UCSD-AML1 (cell line): ENCODE results near the gene ARV1.
"Not testable (repeated sequence)": the region's sequence is repeated elsewhere in the genome, so short reads cannot be mapped to it uniquely, and the experiment has no call there.

Experiments
- DNase-seq: peaks from one replicate; lab custom pipeline; 2025; ENCODE audit not compliant: unreplicated experiment; lab: John Stamatoyannopoulos, UW

ARV1 gene

DNA sequence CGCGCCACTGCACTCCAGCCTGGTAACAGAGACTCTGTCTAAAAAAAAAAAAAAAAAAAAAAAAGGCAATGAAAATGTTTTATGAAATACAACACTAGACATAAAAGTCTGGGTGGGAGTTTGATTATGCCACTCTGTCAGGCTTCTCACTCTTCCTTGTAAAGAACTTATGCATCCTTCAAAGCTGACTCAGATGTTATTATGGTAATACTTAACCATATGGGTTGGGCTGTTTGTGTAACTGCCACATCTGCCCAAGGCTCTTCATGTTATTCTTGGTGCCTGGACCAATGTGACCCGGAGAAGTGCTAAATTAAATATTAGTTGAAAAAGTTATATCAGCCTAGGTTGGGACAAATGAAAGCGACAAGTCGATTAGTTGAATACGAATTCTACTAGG, 37.3 kb downstream of the ARV1 start:
- no peak for DNase-seq

DNA sequence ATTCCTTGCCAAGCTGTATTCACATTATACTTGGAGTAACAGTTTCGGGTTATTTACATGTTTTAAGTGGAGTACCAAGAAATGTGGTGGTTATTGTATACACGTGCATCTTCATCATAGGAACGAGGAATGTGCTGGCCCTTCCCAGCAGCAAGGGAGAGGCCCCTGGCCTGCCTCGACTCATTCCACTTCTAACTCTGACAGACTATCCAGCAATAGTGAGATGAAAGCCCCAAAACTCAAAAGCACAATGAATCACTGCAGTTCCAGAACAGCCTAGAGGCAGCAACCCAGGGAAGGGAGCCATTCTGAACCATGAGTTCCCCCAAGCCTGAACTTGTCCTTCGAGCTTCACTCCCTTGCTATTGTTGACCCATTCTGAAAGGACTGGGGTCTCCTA, 38.1 kb downstream of the ARV1 start:
- DNase-seq = no peak

DNA sequence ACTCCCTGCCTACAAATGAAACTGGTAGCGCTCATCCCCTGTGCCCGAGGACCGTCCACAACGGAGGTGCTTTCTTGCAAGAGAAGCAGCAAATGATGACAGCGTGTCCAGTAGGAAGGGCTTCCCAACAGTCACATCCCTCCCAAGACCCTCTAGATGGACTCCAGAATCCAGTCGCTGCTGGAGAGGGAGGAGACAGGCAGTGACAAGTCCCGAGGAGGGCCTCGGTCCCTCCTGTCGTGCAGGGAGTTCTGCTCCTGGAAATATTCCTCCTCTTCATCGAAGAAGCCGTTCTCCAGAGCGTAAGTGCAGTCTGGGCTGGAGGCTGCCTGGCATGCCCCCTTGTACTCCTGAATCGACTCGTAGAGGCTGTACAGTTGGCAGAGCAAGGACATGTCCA, 40.8 kb downstream of the ARV1 start:
- no peak for DNase-seq

DNA sequence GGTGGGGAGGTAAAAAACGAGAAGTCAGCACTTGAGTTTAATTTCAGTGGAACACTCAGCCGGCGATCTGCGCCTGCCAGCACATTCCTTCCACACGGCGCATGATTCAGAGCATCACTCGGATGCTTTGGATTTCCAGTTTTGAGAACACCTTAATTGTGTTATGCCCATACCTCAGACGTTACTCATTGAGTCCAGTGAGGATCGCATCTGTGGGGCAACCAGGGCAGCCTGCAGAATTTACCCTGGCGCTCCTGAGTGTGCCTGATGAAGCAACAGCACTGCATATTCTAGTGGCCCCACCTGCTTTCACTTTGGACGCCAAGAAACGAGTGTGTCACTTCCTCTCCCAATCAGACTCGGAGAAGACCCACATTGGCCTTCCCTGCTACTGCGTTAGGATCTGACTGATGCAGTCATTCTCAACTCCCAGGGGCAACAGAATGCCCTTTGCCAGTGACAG, 41.3 kb downstream of the ARV1 start:
- DNase-seq = no peak

DNA sequence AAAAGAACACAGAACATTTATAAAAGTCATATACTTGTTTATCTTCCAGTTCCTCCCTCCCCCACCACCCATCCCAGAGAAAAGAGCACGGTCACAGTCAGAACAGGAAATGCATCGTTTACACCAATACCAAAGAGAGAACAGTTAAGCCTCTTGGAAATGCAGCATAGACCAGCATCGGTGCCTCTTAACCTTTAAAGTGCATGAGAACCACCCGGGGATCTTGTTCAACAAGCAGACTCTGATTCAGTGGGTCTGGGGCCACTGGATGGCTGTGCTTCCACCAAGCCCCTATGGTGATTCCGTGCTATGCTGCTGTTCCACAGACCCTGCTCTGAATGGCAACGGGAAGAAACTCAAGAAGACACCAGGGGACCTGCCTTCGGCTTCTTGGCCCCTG, 41.9 kb downstream of the ARV1 start:
- DNase-seq = no peak

DNA sequence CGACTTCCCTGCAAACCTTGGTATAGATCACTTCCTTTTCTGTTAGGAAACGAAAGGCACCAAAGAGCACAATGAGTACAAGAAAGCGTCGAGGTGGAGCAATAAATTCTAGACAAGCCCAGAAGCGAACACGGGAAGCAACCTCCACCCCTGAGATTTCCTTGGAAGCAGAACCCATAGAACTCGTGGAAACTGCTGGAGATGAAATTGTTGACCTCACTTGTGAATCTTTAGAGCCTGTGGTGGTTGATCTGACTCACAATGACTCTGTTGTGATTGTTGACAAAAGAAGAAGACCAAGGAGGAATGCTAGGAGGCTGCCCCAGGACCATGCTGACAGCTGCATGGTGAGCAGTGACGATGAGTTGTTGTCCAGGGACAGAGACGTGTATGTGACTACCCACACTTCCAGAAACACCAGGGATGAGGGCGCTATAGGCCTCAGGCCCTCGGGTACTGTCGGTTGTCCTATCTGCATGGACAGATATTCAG, 42.7 kb downstream of the ARV1 start:
- DNase-seq = no peak

DNA sequence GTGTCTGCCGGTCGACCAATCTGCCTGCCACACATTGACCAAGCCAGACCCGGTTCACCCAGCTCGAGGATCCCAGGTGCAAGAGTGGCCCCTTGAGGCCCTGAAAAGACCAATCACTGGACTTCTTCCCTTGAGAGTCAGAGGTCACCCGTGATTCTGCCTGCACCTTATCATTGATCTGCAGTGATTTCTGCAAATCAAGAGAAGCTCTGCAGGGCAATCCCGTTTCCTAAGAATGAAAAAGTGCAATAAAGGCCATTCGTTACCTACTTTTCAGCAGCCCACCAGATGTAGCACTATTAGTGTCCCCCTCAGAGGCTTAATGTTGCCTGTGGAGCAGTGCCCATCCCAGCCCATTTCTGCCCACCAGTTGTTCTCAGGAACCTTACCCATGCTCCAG, 43.6 kb downstream of the ARV1 start:
- DNase-seq = not testable (repeated sequence)

DNA sequence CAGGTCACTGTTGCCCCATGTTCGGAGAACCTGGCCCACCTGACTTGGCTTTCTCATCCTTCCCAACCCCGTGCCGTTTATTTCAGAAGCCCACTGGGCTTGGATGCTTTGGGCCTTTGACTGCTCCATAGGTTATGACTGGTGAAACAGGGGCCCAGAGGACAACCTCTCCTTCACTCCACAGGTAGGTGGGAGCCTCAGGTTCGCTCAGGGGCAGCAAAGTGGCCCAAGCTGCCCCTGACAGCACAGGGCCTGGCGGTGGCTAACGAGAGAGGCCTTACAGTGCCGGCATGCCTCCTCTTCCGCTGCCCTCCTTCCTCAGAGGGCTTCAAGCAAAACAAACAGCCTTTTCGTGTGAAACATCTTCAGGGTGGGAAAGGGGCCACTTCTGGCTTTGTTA, 44.3 kb downstream of the ARV1 start:
- DNase-seq = no peak

DNA sequence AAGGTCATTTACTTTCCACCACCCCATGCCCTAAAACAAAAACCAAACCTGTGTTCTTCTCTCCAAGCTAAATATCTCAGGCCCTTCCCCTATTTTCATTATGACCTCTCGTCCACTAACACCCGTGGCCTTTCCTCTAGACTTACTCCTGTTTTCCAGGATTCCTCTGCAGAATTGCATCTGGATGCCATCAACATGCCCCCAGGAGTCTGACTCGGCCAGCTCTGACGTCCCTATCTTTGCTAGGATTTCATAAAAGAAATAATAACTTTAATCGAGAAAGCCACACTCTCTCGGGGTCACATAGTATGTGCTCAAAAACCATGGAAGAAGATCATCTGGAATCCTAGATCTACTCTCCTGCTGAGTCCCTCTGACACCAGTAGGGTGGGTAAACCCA, 47.7 kb downstream of the ARV1 start:
- DNase-seq = no peak

DNA sequence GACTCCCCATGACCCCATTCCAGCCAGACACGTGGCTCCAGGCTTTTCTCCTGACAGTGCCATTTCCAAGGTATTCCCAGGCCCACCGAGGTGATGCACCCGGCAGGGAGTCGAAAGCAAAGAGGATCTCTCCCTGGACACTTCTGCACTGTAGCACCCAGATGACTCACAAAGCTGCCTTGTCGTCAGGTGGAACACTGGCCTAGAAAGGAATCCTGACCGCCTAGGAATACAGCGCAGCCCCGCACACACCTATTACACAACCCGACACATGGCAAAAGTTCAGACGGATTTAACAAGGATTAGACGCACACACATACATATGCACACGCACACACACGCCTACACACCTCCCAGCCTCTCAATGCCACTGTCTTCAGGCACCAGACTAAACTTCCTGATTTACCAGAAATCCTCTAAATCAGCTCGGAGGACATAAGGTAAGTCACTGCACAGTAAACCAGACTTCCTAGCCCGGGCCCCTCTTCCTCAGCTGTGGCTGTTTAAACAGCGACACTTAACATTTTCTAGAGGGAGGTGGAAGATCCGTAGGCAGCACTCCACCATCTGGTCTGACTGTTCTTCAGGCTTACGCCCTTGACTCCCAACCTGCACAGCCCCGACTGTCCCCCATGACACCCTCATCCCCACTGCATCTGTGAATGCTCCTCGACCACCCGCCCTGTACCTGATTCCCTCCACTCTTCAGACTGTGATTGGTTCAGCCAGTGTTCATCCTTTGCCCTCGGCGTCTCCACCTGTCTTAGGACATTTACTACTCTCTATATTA, 48.4 kb downstream of the ARV1 start:
- DNase-seq = no peak

DNA sequence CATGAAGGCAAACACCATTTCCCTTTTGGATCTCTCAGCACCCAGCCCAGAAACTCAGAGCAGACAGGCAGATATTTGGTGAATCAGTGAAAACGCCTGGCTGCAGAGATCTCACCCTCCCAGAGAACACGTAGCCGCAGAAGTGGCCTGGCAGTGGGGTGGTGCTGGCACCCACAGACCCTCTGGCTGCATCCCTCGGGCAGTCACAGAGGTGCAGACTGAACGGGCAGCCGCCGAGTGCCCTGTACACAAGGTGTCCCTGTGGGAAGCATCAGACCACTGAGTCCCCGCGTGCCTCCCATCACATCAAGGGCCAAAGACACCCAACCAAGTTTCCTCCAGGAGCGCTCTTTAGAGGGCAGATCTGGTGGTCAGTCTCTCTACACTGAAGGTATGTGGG, 49.1 kb downstream of the ARV1 start:
- no peak for DNase-seq

DNA sequence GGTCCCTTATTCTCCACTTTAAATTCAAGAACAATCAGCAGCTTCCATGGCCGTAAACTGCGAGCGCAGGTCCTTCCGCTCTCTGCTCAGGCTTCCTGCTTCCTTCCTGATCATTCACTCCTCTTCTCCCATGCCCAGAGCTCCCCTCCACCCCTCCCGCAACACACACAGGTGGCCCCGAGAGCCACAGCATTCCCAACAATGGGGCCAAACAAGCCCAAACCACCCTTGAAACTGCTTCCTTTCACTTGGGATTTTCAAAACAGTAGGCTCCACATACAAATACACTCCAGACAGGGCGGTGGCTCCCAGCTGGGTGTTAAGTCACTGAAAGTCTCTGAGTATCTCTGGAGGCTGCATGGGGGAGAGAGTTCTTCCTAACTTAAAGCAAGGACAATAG, 49.8 kb downstream of the ARV1 start:
- DNase-seq = peak; percentile 64

DNA sequence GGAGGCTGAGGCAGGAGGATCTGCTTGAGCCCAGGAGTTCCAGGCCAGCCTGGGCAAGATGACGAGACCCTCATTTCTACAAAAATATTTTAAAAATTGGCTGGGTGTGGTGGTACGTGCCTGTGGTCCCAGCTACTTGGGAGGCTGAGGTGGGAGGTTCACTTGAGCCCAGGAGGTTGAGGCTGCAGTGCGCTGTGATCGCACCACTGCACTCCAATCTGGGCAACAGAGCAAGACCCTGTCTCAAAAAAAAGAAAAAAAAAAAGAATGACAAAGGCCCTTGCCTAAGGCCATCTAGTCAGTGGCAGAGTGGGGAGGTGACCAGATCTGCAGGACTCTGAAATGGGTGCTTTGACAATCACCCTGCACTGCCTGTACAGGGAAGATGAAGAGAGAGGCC, 50.4 kb downstream of the ARV1 start:
- DNase-seq = not testable (repeated sequence)

DNA sequence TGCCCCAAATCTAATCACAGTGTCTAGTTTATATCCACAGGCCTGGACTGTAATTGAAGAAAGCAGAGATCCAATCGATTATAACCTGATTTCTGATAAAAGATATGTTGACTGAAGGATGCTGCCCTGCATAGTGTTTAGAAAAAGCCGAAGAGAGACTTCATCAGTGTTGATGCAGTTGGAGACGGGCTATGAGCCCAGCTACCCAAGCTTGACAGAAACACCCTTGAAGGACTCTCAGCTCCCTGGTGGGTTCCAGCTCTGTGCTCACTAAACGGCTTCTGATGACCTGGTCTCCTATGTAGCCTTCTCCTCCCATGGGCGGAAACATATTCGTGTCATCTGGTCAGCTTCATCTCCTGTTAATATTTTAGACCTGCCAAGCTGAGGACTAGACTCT, 50.9 kb downstream of the ARV1 start:
- DNase-seq = no peak

DNA sequence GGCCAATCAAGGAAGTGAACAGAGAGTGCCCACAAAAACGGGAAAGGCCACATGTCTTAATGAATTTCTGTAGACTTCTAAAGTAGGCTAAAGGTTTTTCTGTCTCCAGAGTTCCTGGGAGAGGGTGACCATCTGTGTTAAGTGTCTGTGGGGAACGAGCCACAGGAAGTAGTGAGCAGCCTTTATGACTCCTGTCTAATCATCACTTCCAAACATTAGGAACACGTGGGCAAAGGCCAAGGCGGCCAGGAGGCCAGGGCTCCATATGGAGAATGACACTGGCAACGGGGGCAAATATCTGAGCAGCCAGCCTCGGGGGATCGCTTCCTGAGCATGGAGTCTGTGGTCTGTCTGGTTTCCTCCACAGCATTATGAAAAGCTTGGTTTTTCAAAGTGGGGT, 54.1 kb downstream of the ARV1 start:
- DNase-seq = peak; percentile 67

DNA sequence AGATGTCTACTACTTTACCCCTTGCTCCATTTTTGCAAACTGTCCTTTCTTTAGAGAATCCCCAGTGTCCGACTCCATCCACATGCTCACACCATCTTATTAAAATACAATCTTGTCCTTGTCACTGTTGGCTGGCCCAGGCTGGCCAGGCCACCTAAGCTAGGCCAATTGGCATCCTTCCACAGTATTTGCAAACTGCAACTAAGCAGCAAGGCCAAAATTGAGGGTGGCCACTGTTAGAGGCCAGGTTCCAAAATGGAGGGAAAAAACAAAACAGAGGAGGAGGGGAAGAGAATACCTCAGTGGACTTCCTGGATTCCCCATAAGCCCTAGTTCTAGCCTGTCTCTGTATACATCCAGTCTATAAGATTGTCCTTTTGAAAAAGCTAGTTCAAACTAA, 56.9 kb downstream of the ARV1 start:
- DNase-seq = no peak

DNA sequence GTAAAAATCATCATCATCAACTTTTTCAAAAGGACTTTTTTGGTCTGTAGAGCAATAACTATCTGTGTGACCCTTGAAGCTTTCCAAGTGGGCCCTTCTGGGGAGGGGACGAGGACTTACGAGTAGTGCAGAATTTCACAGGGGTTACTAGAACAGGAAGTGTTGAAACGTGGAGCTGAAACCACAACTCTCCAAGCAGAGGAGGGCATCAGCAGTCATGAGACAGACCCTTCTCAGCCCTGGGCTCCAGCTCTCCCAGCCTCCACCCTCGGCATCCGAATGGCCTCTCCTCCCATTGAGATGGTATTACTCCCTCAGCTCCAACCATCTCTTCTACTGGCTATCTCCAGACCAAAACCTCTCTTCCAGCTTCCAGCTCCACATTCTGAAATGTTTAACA, 57.5 kb downstream of the ARV1 start:
- peak; percentile 37 for DNase-seq

DNA sequence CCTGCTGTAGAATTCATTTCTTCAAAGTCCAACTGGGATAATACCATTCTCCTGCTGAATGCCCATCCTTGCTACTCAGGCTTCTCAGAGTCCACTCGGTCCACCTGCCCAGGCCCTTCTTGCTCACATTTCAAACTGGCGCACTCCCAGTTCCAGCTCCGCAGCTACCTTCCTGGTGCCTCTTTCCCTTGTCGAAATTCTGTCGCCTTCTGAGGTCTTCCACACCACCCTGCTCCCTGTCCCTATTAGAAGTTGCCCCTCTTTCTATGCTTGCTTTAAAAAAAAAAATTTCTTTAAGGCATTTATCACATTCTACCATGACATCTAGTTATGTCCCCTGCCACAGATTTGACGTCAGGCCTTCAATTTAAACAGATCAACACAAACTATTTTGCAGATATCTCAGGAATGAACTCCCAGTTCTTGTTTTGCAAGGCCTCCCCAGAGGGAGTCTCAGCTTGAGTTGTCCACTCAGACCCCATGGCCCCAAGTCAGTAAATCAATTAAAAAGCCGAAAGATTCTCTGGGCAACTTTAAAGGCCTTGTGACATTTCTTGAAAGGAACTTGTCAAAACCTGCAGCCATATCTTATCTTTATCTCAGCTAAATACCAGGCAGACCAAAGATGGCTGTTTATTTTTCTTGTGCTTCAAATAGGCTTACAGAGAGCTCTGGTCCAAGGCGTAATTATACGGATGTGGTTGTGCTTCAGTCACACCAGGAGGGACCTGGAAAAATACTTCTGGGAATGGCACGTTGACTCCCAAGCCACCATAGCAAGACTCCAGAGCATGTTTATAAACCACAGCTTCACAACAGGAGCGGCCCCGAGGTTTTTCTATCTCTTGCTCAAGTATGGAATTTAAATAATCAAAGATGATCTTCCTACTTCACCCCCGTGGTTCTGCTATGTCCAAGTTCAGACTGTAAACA, 59.0 kb downstream of the ARV1 start:
- no peak for DNase-seq

DNA sequence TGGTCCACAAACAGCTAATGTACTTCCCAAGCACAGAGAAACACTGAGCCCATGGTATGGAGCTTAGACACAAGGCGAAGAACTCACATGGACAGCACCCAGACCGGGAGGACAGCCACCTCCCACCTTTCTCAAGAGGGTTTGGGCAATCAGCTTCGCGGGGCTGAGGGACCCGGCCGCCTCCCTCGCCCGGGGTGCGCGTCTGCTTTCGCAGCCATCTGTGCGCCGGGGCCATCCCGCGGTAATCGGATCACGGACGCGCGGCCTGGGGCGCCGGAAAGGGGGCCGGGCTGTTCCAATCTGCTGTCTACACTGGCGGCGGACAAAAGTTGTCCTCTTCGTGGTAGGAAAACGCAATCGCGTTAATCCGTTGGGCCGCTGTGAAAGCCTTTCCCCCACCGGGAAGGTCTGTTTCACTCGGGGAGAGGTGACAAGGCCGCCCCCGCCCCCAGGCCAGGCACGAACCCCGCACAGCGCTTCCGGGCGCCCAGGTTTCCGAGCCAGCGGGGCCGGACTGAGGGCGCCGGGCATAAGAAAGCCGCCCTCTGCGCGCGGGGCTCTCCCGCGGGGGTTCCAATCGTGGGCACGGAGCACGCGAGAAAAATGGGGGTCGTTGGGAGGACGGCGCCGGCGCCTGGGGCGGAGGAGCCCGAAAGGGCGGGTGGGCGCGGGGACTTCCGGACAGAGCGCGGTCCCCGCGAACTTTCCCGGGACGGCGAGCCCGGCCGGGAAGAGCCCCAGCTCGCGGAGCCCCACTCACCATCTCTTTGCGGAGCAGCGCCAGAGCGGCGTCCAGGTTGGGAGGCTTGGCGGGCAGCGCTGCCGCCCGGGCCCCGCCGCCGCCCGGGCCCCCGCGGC, 60.5 kb downstream of the ARV1 start:
- DNase-seq = peak; percentile 59

DNA sequence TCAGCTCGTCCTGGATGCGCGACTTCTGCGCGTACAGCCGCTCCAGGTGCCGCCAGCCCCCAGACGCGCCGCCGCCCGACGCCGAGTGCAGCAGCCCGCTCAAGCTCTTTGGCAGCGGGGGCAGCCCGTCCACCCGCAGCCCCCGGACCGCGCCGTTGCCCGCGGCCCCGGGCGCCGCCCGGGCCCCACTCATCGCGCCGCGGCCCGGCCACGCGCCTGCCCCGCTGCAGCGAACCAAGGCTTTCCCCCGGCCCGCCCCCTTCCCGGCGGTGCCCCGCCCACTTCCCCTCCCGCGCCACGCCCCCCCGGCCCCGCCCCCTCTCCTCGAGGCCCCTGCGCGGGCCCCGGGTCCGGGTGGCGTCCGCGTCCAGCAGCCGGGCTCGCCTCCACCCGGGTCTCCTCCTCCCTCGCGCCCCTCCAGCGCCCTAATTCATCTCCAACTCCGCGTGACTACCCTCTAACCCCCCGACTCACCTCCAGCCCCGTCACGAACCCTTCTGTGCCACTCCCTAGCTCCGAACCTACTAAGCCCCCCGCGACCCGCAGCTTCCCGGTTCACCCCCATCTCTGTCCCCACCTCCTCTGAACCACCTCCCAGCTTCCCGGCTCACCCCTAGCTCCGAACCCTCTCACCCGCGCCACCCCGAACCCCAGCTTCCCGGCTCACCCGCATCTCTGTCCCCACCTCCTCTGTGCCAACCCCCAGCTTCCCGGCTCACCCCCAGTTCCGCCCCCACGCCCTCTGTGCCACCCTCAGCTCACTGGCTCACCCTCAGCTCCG, 61.3 kb downstream of the ARV1 start, which contains the start of gene FAM89A:
FAM89A (minus strand) TSS at position 236 of the 781 bp plus-strand sequence; CDS start at position 193, 43 bp downstream.
- DNase-seq = peak; percentile 63
